AG09319 (cell line): ENCODE measurements around the gene EMID1.
"Not testable (repeated sequence)": the region's sequence is repeated elsewhere in the genome, so short reads cannot be mapped to it uniquely, and the experiment has no call there.

Source experiments
- DNase-seq: peaks from one replicate; pipeline ENCODE4 v3.0.0-alpha.2; 2010; ENCODE audit warnings: low read depth; ENCODE audit errors: extremely low read depth
- TF ChIP-seq, protein P1 (sequence below): IDR thresholded peaks from 2 replicates; pipeline ENCODE4 v1.5.1; 2011; ENCODE audit warnings: low read depth, mild to moderate bottlenecking, inconsistent platforms, low read length, moderate library complexity

The EMID1 gene

DNA sequence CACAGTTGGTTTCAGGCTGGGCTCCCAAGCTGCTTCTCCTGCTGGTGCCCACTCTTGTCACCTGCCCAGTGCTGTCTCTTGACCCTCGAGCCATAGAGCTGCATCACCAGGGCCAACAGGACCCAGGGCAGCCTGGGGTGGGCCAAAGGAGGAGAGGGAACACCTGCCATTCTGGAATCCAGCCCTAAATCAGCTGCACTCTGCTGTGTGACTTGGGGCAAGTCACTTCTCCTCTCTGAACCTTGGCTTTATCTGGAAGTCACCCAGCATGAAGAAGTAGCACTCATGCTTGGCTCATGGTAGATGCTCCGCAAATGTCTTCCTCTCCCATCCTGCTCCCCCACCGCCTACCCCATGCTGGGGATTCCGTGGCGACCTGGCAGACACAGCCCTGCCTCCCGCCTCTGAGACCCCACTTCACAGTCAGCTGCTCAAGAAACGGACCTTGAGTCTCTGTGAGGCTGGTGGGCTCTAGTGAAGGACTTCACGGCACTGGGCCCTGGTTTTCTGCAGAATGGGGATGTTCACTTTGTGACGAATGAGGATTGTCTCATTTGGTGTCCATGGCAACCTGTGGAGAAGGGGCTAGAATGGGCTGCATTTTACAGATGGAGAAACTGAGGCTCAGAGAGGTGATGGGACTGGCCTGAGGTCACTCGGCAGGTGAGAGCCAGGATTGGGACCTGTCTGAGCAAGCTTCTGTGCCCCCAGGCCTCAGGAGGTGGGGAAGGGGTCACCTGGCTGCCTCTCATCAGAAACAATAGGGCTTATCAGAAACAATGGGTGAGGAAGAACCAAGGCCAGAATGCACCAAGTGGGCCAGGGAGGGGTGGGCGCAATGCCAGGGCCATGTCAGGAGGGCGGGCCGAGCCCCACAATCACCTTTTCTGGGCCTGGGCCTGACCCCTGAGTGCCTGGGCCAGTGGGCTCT, 12.4 kb downstream of the EMID1 start:
- TF ChIP-seq, protein P1, sequence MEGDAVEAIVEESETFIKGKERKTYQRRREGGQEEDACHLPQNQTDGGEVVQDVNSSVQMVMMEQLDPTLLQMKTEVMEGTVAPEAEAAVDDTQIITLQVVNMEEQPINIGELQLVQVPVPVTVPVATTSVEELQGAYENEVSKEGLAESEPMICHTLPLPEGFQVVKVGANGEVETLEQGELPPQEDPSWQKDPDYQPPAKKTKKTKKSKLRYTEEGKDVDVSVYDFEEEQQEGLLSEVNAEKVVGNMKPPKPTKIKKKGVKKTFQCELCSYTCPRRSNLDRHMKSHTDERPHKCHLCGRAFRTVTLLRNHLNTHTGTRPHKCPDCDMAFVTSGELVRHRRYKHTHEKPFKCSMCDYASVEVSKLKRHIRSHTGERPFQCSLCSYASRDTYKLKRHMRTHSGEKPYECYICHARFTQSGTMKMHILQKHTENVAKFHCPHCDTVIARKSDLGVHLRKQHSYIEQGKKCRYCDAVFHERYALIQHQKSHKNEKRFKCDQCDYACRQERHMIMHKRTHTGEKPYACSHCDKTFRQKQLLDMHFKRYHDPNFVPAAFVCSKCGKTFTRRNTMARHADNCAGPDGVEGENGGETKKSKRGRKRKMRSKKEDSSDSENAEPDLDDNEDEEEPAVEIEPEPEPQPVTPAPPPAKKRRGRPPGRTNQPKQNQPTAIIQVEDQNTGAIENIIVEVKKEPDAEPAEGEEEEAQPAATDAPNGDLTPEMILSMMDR, result no peak
- no peak for DNase-seq

DNA sequence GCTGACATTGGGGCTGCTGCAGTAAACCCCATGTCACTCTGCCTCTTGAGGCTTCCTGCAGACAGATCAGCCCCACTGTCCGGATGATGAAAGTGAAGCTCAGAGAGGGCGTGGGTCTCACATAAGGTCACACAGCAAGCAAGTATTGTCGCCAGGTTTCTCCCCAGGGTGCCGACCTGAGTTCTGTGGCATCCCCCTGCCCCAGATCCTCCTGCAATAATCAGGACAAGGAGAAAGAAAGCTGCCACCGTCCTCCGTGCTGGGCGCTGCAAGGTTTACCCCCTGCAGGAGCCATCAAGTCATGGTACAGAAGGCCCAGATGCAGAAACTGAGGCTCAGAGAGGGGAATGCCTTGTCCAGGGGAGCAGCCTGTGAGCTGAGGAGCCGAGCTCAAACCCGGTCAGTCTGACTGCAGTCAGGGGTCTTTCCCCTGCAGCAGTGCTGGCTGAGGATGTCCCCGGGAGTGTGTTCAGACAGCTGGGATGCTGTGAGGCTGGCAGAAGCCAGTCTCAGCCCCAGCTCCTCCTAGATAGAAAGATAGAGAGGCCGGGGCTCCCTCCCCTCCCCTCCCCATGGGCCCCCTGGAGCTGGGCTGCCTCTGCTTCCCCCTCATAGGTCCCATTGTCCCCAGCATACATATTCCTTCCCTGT, 13.2 kb downstream of the EMID1 start:
- no peak for DNase-seq
- TF ChIP-seq, protein P1, result no peak

DNA sequence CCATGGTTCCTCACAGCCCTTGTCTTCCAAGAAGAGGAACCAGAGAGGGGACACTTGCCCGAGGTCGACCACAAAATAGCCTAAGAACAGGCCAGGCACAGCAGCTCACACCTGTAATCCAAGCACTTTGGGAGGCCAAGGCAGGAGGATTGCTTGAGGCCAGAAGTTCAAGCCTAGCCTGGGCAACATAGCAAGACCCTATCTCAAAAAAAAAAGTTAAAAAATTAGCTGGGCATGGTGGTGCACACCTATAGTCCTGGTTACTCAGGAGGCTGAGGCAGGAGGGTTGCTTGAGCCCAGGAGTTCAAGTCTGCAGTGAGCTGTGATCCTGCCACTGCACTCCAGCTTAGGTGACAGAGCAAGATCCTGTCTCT, 13.7 kb downstream of the EMID1 start:
- DNase-seq, result not testable (repeated sequence)

DNA sequence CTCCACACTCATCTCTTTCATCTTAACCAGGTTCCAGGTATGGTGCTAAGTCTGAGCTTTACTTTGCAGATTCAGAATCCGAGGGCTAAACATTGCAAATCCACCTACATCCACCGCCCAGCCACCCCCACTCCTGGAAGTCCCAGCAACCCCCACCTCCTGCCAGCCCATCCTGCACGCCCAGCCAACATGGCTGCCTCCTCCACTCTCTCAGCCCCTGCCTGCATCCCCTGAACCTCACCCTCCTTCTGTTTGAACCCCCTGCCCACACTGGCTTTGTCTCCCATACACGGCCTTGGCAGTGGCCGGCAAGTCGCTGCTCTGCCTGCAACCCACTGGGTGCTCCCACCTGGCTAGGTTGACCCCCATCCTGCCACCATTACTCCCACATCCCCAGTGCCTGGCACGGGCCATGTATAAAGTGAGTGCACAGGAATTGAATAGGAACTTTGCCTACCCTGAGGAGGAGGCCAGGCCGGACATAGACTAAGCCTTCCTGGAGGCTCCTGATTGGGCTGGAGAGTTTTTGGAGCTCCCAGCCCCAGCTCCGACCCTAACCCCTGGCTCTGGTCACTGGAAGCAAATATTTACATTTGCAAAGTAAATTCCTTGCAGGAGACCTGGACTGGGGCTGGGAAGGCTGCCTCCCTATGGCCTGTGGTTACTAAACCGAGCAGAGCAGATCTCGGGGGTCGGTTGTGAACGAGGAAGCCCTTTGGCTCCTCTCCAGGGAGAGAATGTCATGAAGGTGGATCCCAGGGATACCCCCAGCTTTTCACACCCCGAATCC, 14.4 kb downstream of the EMID1 start:
- TF ChIP-seq, protein P1, result no peak
- no peak for DNase-seq

DNA sequence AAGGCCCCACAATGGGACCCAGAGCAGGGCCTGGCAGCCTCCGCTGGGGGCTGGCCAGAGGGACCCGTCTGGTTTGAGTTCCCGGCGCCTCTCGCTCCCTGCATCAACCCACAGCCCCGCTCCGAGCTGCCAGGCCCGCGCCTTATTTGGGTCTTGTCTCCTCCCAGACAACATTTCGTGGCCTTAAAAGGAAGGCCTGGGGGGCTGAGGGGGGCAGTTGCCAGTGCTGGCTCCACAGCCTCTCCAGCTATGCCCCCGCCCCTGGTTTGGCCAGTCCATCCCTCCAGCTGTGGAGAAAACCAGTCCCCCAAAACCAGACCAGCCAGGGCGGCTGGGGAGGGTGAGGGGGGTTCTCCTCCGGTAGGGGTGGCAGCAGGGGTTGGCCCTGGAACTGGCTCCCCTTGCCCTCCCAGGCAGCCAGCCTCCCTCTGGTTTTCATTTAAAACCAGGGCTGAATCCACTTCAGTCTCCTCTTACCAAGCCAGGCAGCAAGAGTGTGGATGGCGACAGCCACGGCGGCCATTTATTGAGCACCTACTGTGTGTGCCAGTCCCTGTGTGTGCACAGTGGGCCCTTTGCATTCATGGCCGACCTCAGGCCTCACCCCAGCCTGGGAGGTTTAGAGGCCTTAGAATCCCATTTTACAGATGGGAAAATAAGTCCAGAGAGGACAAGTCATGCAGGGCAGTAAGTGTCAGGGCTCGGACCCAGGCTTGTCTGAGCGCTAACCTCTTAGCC, 18.6 kb downstream of the EMID1 start:
- no peak for DNase-seq
- TF ChIP-seq, protein P1, result no peak

DNA sequence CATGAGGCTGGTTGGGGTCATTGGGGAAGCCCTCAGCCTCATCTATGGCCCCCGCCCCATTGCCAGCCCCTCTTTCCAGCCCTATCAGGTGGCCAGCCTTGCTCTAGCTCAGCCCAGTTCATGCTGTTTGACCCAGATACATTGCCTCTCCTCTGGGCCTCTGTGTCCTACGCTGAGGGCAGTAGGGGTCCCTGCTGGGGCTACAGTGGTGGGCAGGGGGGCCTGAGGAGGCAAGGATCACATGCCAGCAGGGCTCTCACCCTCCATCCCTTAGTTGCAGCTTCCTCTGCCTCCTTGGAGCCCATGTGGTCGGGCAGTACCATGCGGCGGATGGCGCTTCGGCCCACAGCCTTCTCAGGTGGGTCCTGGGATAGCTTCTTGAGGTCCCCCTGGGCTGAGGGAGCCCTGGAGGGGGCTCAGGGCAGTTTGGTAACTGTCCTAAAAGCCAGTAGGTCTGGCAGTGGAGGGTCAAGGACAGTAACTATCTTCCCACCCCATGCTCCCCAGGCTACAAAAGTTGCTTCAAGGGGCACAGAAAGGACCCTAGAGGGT, 19.2 kb downstream of the EMID1 start:
- TF ChIP-seq, protein P1, result no peak
- DNase-seq, result no peak
